IPS DF 19.7 (cell line): ENCODE measurements around the gene ORMDL3.
"Not testable (repeated sequence)": the region's sequence is repeated elsewhere in the genome, so short reads cannot be mapped to it uniquely, and the experiment has no call there.

Experiments
- DNase-seq: peaks from one replicate; pipeline ENCODE4 v3.0.0-alpha.2; 2013; ENCODE audit warnings: low read depth, low spot score

ORMDL3 gene

GRCh38 chr17:39950871-39951348 is 23.5 kb upstream of the ORMDL3 start:
- no peak for DNase-seq

GRCh38 chr17:39949028-39949427 is 21.6 kb upstream of the ORMDL3 start:
- no peak for DNase-seq

- not testable (repeated sequence) for DNase-seq
Measured at GRCh38 chr17:39948489-39948828, 21.1 kb upstream of the ORMDL3 start.

GRCh38 chr17:39946551-39947330 is 19.3 kb upstream of the ORMDL3 start:
- no peak for DNase-seq

- DNase-seq = no peak
Measured at GRCh38 chr17:39944393-39944711, 17.0 kb upstream of the ORMDL3 start.

- no peak for DNase-seq
Measured at GRCh38 chr17:39943702-39944392, 16.4 kb upstream of the ORMDL3 start.

- no peak for DNase-seq
Measured at GRCh38 chr17:39939588-39940419, 12.4 kb upstream of the ORMDL3 start.

GRCh38 chr17:39939106-39939505 is 11.7 kb upstream of the ORMDL3 start:
- DNase-seq = no peak

GRCh38 chr17:39938140-39938869 is 10.9 kb upstream of the ORMDL3 start:
- no peak for DNase-seq

GRCh38 chr17:39937447-39937846 is 10.0 kb upstream of the ORMDL3 start:
- no peak for DNase-seq

- no peak for DNase-seq
Measured at GRCh38 chr17:39935909-39936308, 8.5 kb upstream of the ORMDL3 start.

GRCh38 chr17:39934324-39934723 is 6.9 kb upstream of the ORMDL3 start:
- DNase-seq = no peak

- DNase-seq = no peak
Measured at GRCh38 chr17:39933912-39934311, 6.5 kb upstream of the ORMDL3 start.

GRCh38 chr17:39929646-39930407 is 2.4 kb upstream of the ORMDL3 start:
- DNase-seq = no peak

- no peak for DNase-seq
Measured at GRCh38 chr17:39928858-39929645, 1.7 kb upstream of the ORMDL3 start.

- no peak for DNase-seq
Measured at GRCh38 chr17:39927929-39928857, 792 bp upstream of the ORMDL3 start.

- no peak for DNase-seq
Measured at GRCh38 chr17:39926588-39927100, 757 bp downstream of the ORMDL3 start.

- DNase-seq = no peak
Measured at GRCh38 chr17:39926135-39926587, 1.2 kb downstream of the ORMDL3 start.
